Measurements from ENCODE around the gene PTGIS.

The PTGIS gene

DNA sequence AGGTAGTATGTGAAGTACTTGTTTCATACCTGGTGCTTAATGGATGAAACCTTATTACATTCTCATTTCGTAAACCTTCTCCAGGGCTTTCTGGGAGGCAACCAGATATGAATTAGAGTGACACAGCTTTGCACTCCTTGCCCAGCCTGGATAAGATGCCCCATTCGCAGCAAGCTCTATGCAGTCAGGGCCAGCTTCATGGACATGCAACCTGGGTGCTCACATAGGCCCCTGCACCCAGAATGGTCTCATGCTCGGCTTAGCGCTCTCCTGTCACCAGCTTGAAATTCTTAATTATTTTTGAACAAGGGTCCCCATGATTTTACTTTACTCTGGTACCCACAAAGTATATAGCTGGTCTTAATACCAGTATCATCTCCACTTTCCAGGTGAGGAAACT is 11.3 kb upstream of the PTGIS start:
- 93% methylated on average over 4 of the region's 4 CpGs for WGBS

DNA sequence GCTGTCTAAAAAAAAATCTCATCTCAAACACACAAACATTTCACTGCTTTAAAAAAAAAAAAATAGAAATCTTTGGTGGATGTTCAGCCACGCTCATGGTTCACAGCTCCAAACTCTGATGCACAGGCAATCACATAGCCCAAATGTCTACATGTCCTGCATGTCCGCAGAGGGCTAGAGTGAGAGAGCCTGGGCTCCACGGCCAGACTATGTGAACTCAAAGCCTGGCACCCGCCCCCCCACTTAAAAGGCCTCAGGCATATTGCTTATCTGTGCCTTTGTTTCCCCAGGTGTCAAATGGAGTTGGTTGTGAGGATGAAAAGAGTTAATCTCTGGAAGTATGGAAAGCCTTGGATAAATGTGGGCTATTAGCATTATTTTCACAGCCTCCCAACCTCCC is 10.5 kb upstream of the PTGIS start:
- DNase-seq, result no peak
- no peak overlapping the region for H2BK5ac ChIP-seq (ENCODE audit: low read depth, low read length, poor library complexity, severe bottlenecking)
- no peak overlapping the region for H4K8ac ChIP-seq (ENCODE audit: low read length)
- no peak overlapping the region for H2AFZ ChIP-seq (ENCODE audit: low read depth, low read length)
- no peak overlapping the region for H4K91ac ChIP-seq (ENCODE audit: low read length)
- H3K9ac ChIP-seq (ENCODE audit: low read length), result peak overlapping the region; percentile 8
- H3K9me3 ChIP-seq (ENCODE audit: control insufficient read depth, low read length), result peaks cover 10% of the 10 kb centered on the region
- H3K36me3 ChIP-seq (ENCODE audit: control insufficient read depth in 1 of 2, insufficient read depth in 2 of 2, low read depth in 1 of 2, low read length in 2 of 2), result no peaks in the 10 kb centered on the region
- no peak overlapping the region for H2BK120ac ChIP-seq (ENCODE audit: low read depth, low read length)
- WGBS, result 67% methylated on average over 3 of the region's 4 CpGs
- no peak overlapping the region for H3K14ac ChIP-seq (ENCODE audit: low read length in 2 of 2)
- no peak overlapping the region for H3K27ac ChIP-seq (ENCODE audit: low read length, poor library complexity, severe bottlenecking)
- no peak overlapping the region for H2BK15ac ChIP-seq (ENCODE audit: low read depth, poor library complexity, severe bottlenecking)
- no peak overlapping the region for H3K23ac ChIP-seq (ENCODE audit: low read length in 2 of 2)
- H2AK5ac ChIP-seq (ENCODE audit: low read length, severe bottlenecking), result no peak overlapping the region
- H3K18ac ChIP-seq (ENCODE audit: low read depth in 1 of 2, low read length in 2 of 2), result no peak overlapping the region
- peaks cover 14% of the 10 kb centered on the region for H3K4me1 ChIP-seq (ENCODE audit: control insufficient read depth, insufficient read depth, low read depth, low read length)
- no peak overlapping the region for H3K4me3 ChIP-seq (ENCODE audit: insufficient read depth in 1 of 2, low read depth in 1 of 2, low read length in 2 of 2)
- no peaks in the 10 kb centered on the region for H3K27me3 ChIP-seq (ENCODE audit: control insufficient read depth in 1 of 2, insufficient read depth in 1 of 2, low read length in 2 of 2)
- H3K4ac ChIP-seq (ENCODE audit: low read depth in 1 of 2, low read length in 2 of 2), result no peak overlapping the region
- no peak overlapping the region for H2BK12ac ChIP-seq (ENCODE audit: low read length in 2 of 2)
- H3K79me1 ChIP-seq (replicated peaks; ENCODE audit: low read length, poor library complexity, severe bottlenecking), result no peaks in the 10 kb centered on the region
- no peak overlapping the region for H3K4me2 ChIP-seq (ENCODE audit: low read length, poor library complexity, severe bottlenecking)

More for the DNA sequence above, 11.3 kb upstream of the PTGIS start:
- peak overlapping the region; percentile 43 for H2AK5ac ChIP-seq (ENCODE audit: low read length, severe bottlenecking)
- no peak overlapping the region for H4K8ac ChIP-seq (ENCODE audit: low read length)
- peak overlapping the region; percentile 71 for H3K9ac ChIP-seq (ENCODE audit: low read length)
- H3K27ac ChIP-seq (ENCODE audit: low read length, poor library complexity, severe bottlenecking), result no peak overlapping the region
- H3K9me3 ChIP-seq (ENCODE audit: control insufficient read depth, low read length), result peaks cover 10% of the 10 kb centered on the region
- no peak overlapping the region for H2AFZ ChIP-seq (ENCODE audit: low read depth, low read length)
- H2BK15ac ChIP-seq (ENCODE audit: low read depth, poor library complexity, severe bottlenecking), result no peak overlapping the region
- peaks cover 12% of the 10 kb centered on the region for H3K4me1 ChIP-seq (ENCODE audit: control insufficient read depth, insufficient read depth, low read depth, low read length)
- H3K14ac ChIP-seq (ENCODE audit: low read length in 2 of 2), result no peak overlapping the region
- DNase-seq, result no peak
- H3K4ac ChIP-seq (ENCODE audit: low read depth in 1 of 2, low read length in 2 of 2), result no peak overlapping the region
- H3K79me1 ChIP-seq (replicated peaks; ENCODE audit: low read length, poor library complexity, severe bottlenecking), result no peaks in the 10 kb centered on the region
- no peaks in the 10 kb centered on the region for H3K36me3 ChIP-seq (ENCODE audit: control insufficient read depth in 1 of 2, insufficient read depth in 2 of 2, low read depth in 1 of 2, low read length in 2 of 2)
- no peak overlapping the region for H2BK5ac ChIP-seq (ENCODE audit: low read depth, low read length, poor library complexity, severe bottlenecking)
- no peak overlapping the region for H3K4me3 ChIP-seq (ENCODE audit: insufficient read depth in 1 of 2, low read depth in 1 of 2, low read length in 2 of 2)
- H3K4me2 ChIP-seq (ENCODE audit: low read length, poor library complexity, severe bottlenecking), result no peak overlapping the region
- H3K27me3 ChIP-seq (ENCODE audit: control insufficient read depth in 1 of 2, insufficient read depth in 1 of 2, low read length in 2 of 2), result no peaks in the 10 kb centered on the region
- no peak overlapping the region for H2BK12ac ChIP-seq (ENCODE audit: low read length in 2 of 2)
- H2BK120ac ChIP-seq (ENCODE audit: low read depth, low read length), result no peak overlapping the region
- no peak overlapping the region for H4K91ac ChIP-seq (ENCODE audit: low read length)
- H3K18ac ChIP-seq (ENCODE audit: low read depth in 1 of 2, low read length in 2 of 2), result no peak overlapping the region
- H3K23ac ChIP-seq (ENCODE audit: low read length in 2 of 2), result no peak overlapping the region

DNA sequence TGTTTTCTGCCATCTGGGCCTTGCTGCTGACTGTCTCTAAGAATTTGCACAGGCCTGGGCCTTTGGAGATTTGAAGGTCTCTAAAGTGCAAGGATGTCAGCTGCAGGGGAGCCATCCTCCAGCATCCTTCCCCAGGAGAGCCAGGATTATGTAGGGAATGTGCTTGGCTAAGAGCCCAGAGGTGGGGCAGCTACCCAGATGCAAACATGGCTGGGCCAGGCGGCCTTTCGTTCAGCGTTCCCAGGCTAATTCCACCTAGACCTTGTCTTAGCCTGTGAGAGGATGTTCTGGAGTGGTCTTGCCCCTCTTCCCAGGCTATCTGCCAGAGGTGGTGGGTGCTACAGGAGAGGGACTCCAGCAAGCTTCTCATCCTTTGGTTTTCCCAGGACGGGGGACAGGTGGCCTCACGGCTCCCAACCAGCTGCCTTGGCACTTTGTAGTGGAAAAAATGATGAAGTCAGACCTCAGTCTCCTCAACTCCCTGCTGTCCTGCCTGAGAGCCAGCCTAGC is 7.7 kb upstream of the PTGIS start:
- H3K4me1 ChIP-seq (ENCODE audit: control insufficient read depth, insufficient read depth, low read depth, low read length), result peaks cover 14% of the 10 kb centered on the region
- no peak overlapping the region for H3K14ac ChIP-seq (ENCODE audit: low read length in 2 of 2)
- no peak overlapping the region for H2BK12ac ChIP-seq (ENCODE audit: low read length in 2 of 2)
- no peak overlapping the region for H3K4ac ChIP-seq (ENCODE audit: low read depth in 1 of 2, low read length in 2 of 2)
- no peak overlapping the region for H3K18ac ChIP-seq (ENCODE audit: low read depth in 1 of 2, low read length in 2 of 2)
- H4K8ac ChIP-seq (ENCODE audit: low read length), result no peak overlapping the region
- no peaks in the 10 kb centered on the region for H3K36me3 ChIP-seq (ENCODE audit: control insufficient read depth in 1 of 2, insufficient read depth in 2 of 2, low read depth in 1 of 2, low read length in 2 of 2)
- no peak overlapping the region for H3K4me3 ChIP-seq (ENCODE audit: insufficient read depth in 1 of 2, low read depth in 1 of 2, low read length in 2 of 2)
- no peak overlapping the region for H2BK5ac ChIP-seq (ENCODE audit: low read depth, low read length, poor library complexity, severe bottlenecking)
- H3K27me3 ChIP-seq (ENCODE audit: control insufficient read depth in 1 of 2, insufficient read depth in 1 of 2, low read length in 2 of 2), result no peaks in the 10 kb centered on the region
- H2AFZ ChIP-seq (ENCODE audit: low read depth, low read length), result no peak overlapping the region
- WGBS, result 83% methylated on average over 3 of the region's 5 CpGs
- no peak overlapping the region for H3K4me2 ChIP-seq (ENCODE audit: low read length, poor library complexity, severe bottlenecking)
- H2AK5ac ChIP-seq (ENCODE audit: low read length, severe bottlenecking), result peak overlapping the region; percentile 74
- H3K27ac ChIP-seq (ENCODE audit: low read length, poor library complexity, severe bottlenecking), result no peak overlapping the region
- no peak overlapping the region for H4K91ac ChIP-seq (ENCODE audit: low read length)
- peaks cover 3% of the 10 kb centered on the region for H3K9me3 ChIP-seq (ENCODE audit: control insufficient read depth, low read length)
- no peaks in the 10 kb centered on the region for H3K79me1 ChIP-seq (replicated peaks; ENCODE audit: low read length, poor library complexity, severe bottlenecking)
- H3K9ac ChIP-seq (ENCODE audit: low read length), result peak overlapping the region; percentile 65
- H3K23ac ChIP-seq (ENCODE audit: low read length in 2 of 2), result no peak overlapping the region
- DNase-seq, result no peak
- H2BK15ac ChIP-seq (ENCODE audit: low read depth, poor library complexity, severe bottlenecking), result no peak overlapping the region
- H2BK120ac ChIP-seq (ENCODE audit: low read depth, low read length), result no peak overlapping the region

DNA sequence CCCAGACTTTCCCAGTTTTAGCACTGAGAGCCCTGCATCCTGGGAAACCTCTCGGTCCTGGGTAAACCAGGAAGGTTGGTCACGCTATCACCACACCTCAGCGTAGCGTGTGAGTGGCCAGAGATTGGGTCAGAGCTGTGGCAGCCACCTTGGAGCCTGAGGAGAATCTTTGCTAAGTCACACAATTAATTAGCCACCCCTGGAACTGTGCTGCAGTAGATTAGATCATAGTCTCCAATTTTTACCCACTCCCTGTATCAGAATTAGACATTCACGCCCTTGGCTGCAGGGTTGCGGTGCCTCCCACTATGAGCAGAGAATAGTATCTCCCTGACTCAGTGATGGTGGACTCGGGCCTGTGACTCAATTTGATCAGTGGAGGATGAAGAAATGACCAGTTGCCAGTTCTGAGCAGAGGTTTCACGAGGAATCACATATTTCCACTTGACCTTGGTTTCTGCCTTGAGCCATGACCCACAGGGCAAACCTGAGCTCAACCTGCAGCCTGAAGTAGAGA is 6.0 kb upstream of the PTGIS start:
- Histone ChIP-seq H4K91ac (ENCODE audit: low read length) (no peak overlapping the region), H3K4me1 (ENCODE audit: control insufficient read depth, insufficient read depth, low read depth, low read length) (peaks cover 16% of the 10 kb centered on the region), H3K4ac (ENCODE audit: low read depth in 1 of 2, low read length in 2 of 2) (no peak overlapping the region), H3K4me2 (ENCODE audit: low read length, poor library complexity, severe bottlenecking) (no peak overlapping the region), H3K27me3 (ENCODE audit: control insufficient read depth in 1 of 2, insufficient read depth in 1 of 2, low read length in 2 of 2) (no peaks in the 10 kb centered on the region), H2BK5ac (ENCODE audit: low read depth, low read length, poor library complexity, severe bottlenecking) (no peak overlapping the region), H3K4me3 (ENCODE audit: insufficient read depth in 1 of 2, low read depth in 1 of 2, low read length in 2 of 2) (no peak overlapping the region), H2BK15ac (ENCODE audit: low read depth, poor library complexity, severe bottlenecking) (no peak overlapping the region), H3K36me3 (ENCODE audit: control insufficient read depth in 1 of 2, insufficient read depth in 2 of 2, low read depth in 1 of 2, low read length in 2 of 2) (no peaks in the 10 kb centered on the region), H4K8ac (ENCODE audit: low read length) (no peak overlapping the region), H3K14ac (ENCODE audit: low read length in 2 of 2) (no peak overlapping the region), H2BK12ac (ENCODE audit: low read length in 2 of 2) (no peak overlapping the region), H3K9me3 (ENCODE audit: control insufficient read depth, low read length) (peaks cover 3% of the 10 kb centered on the region), H2AFZ (ENCODE audit: low read depth, low read length) (no peak overlapping the region), H2AK5ac (ENCODE audit: low read length, severe bottlenecking) (no peak overlapping the region), H3K9ac (ENCODE audit: low read length) (peak overlapping the region; percentile 65), H3K23ac (ENCODE audit: low read length in 2 of 2) (no peak overlapping the region), H3K18ac (ENCODE audit: low read depth in 1 of 2, low read length in 2 of 2) (no peak overlapping the region), H3K79me1 (replicated peaks; ENCODE audit: low read length, poor library complexity, severe bottlenecking) (no peaks in the 10 kb centered on the region), H3K27ac (ENCODE audit: low read length, poor library complexity, severe bottlenecking) (peak overlapping the region; percentile 7), H2BK120ac (ENCODE audit: low read depth, low read length) (no peak overlapping the region)
- WGBS, result 88% methylated on average over 8 of the region's 8 CpGs
- DNase-seq, result no peak

Data from mesenchymal stem cell (in vitro differentiated cells and primary cell).